HCT116 (cell line): ENCODE data around the gene OR7A10. TPM values are rescaled to one million over a fixed set of nuclear protein-coding genes. Genes with fewer than 3 reads are reported as not detected.

Source experiments
- ATAC-seq: fragments of 200-7000 bp; cut with Tn5 transposase; 2 replicates; pipeline ENCODE4 v1.9.1; 2020; ENCODE audit warnings: mild to moderate bottlenecking, moderate library complexity
- BruUV-seq: library from RNA; stranded (reverse); fragments of 400-500 nt; replicated peaks from 2 replicates; lab custom pipeline; 2021; lab: Mats Ljungman, UMichigan
- CTCF ChIA-PET: fragments of 300-600 bp; sonication (Branson Sonifier 250); formaldehyde crosslinking; loops from one replicate; lab custom pipeline; 2021; ENCODE audit warnings: antibody characterized with exemption; lab: Charles Lee
- POLR2A ChIA-PET: fragments of 300-600, 350-600 bp; sonication (Branson Sonifier 250); formaldehyde crosslinking; loops from one replicate; lab custom pipeline; 2021; ENCODE audit warnings: antibody characterized with exemption; lab: Charles Lee
- RAD21 ChIA-PET, 2 experiments: fragments of 300-600 bp; sonication (Branson Sonifier 250); formaldehyde crosslinking; loops; one replicate each; lab custom pipeline; 2023; ENCODE audit warnings: low total read pairs in 2 of 2; ENCODE audit not compliant: uncharacterized antibody in 2 of 2, unreplicated experiment in 2 of 2, low non-redundant PET in 1 of 2; lab: Charles Lee
- DNase-seq: peaks from one replicate; pipeline ENCODE4 v3.0.0-alpha.2; 2010; ENCODE audit warnings: low read depth, low spot score
- H2AFZ ChIP-seq: fragments of 200-600 bp; shearing (Covaris generic), sonication (generic); 2 replicates; pipeline ENCODE4 v1.6.1; 2017; ENCODE audit warnings: low read depth, mixed run types, mixed read lengths, antibody characterized with exemption, low read length; ENCODE audit not compliant: poor library complexity, severe bottlenecking
- H3K27ac ChIP-seq: 2 replicates; pipeline ENCODE4 v1.5.1; 2012; ENCODE audit warnings: low read depth, low read length
- H3K27me3 ChIP-seq: fragments of 200-600 bp; sonication (generic); 2 replicates; pipeline ENCODE4 v1.6.1; 2016; ENCODE audit warnings: mixed run types, low read length, mixed read lengths; ENCODE audit not compliant: insufficient read depth
- H3K36me3 ChIP-seq, 2 experiments: fragments of 200-500 bp in 1 of 2; fragments of 200-600 bp in 1 of 2; sonication (Bioruptor generic) in 1 of 2; sonication (generic) in 1 of 2; 2 replicates each; pipeline versions ENCODE4 v1.5.1 to v1.6.1; 2014 to 2016; ENCODE audit warnings: low read length in 2 of 2, inconsistent platforms in 1 of 2, mixed read lengths in 1 of 2, mixed run types in 1 of 2; ENCODE audit not compliant: insufficient read depth in 2 of 2, control insufficient read depth in 1 of 2
- H3K4me1 ChIP-seq, 2 experiments: fragments of 200-600 bp in 1 of 2; sonication (generic) in 1 of 2; 2 replicates each; pipeline versions ENCODE4 v1.5.1 to v1.6.1; 2012 to 2017; ENCODE audit warnings: low read length in 2 of 2, inconsistent platforms in 1 of 2, mild to moderate bottlenecking in 1 of 2, mixed read lengths in 1 of 2, mixed run types in 1 of 2, moderate library complexity in 1 of 2; ENCODE audit not compliant: insufficient read depth in 2 of 2, control insufficient read depth in 1 of 2
- H3K4me2 ChIP-seq: fragments of 200-600 bp; sonication (generic); 2 replicates; pipeline ENCODE4 v1.6.1; 2017; ENCODE audit warnings: mixed run types, low read length, mixed read lengths
- H3K4me3 ChIP-seq, 2 experiments: fragments of 200-600 bp in 1 of 2; sonication (generic) in 1 of 2; replicated peaks in 1 of 2; 2 replicates each; pipeline ENCODE4 v1.5.1; 2011 to 2016; ENCODE audit warnings: low read length in 2 of 2, control low read depth in 1 of 2, low read depth in 1 of 2, mild to moderate bottlenecking in 1 of 2, mixed read lengths in 1 of 2, mixed run types in 1 of 2
- H3K79me2 ChIP-seq: fragments of 200-600 bp; sonication (generic); 2 replicates; pipeline ENCODE4 v1.6.1; 2017; ENCODE audit warnings: mild to moderate bottlenecking, mixed run types, low read length, moderate library complexity, mixed read lengths; ENCODE audit not compliant: insufficient read depth
- H3K9ac ChIP-seq: fragments of 200-600 bp; sonication (generic); 2 replicates; pipeline ENCODE4 v1.6.1; 2016; ENCODE audit warnings: low read length, mixed read lengths
- H3K9me2 ChIP-seq: fragments of 200-600 bp; sonication (generic), shearing (Covaris generic); 2 replicates; pipeline ENCODE4 v1.6.1; 2017; ENCODE audit warnings: mixed run types, mild to moderate bottlenecking, moderate library complexity; ENCODE audit not compliant: insufficient read depth
- H3K9me3 ChIP-seq, 2 experiments: fragments of 200-500 bp in 1 of 2; fragments of 200-600 bp in 1 of 2; sonication (Bioruptor generic) in 1 of 2; sonication (generic) in 1 of 2; 2 replicates each; pipeline ENCODE4 v1.6.1; 2014 to 2017; ENCODE audit warnings: low read length in 2 of 2, mixed read lengths in 2 of 2, inconsistent platforms in 1 of 2, low read depth in 1 of 2, mild to moderate bottlenecking in 1 of 2, mixed run types in 1 of 2, moderate library complexity in 1 of 2; ENCODE audit not compliant: control insufficient read depth in 1 of 2, insufficient read depth in 1 of 2
- H4K20me1 ChIP-seq: fragments of 200-600 bp; sonication (generic), shearing (Covaris generic); 2 replicates; pipeline ENCODE4 v1.6.1; 2017; ENCODE audit warnings: mixed run types, mild to moderate bottlenecking, moderate library complexity; ENCODE audit not compliant: insufficient read depth
- SIN3A ChIP-seq: IDR thresholded peaks from 2 replicates; pipeline ENCODE4 v1.6.1; 2012; ENCODE audit warnings: low read depth
- SP1 ChIP-seq: IDR thresholded peaks from 2 replicates; pipeline ENCODE4 v1.6.1; 2012; ENCODE audit warnings: low read depth
- intact Hi-C: fragments of 100-400 bp; cut with micrococcal nuclease; formaldehyde crosslinking; loops from 2 replicates; pipeline ENCODE4 v1.10.0; 2022
- total RNA-seq: library from RNA; stranded (reverse); gene quantifications from one replicate; pipeline ENCODE4 v1.2.1, GENCODE V29; 2021; ENCODE audit not compliant: unreplicated experiment
- TF ChIP-seq, protein P1 (sequence below): IDR thresholded peaks from 2 replicates; pipeline ENCODE4 v1.6.1; 2012
- TF ChIP-seq, protein P2 (sequence below): IDR thresholded peaks from 2 replicates; pipeline ENCODE4 v1.6.1; 2011; ENCODE audit warnings: mild to moderate bottlenecking, low read length, moderate library complexity; ENCODE audit not compliant: insufficient replicate concordance; ENCODE audit errors: extremely low read depth

Gene OR7A10
- total RNA-seq, 1 experiment from 2014 or later, result not detected

DNA sequence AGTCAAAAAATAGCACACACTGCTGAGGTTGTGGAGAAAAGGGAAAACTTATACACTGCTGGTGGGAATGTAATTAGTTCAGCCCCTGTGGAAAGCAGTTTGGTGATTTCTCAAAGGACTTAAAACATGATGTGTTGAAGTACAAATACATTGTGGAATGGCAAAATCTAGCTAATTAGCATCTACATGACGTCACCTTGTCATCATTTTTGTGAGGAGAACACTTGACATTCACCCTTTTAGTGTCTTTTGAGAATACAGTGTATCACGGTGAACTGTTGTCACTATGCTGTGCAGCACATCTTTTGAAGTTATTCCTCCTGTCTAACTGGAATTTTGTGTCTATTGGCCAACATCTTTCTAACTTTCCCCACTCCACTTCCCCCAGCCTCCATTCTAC, 5.6 kb downstream of the OR7A10 start:
- Histone ChIP-seq H3K36me3 (no peaks in the 10 kb centered on the region), H3K4me1 (no peaks in the 10 kb centered on the region), H3K4me3 (no peak overlapping the region), H3K9ac (no peak overlapping the region), H3K27me3 (peaks cover 36% of the 10 kb centered on the region), H4K20me1 (no peaks in the 10 kb centered on the region), H2AFZ (no peak overlapping the region), H3K27ac (no peak overlapping the region), H3K9me2 (no peaks in the 10 kb centered on the region), H3K9me3 (no peaks in the 10 kb centered on the region), H3K4me2 (no peak overlapping the region), H3K79me2 (no peaks in the 10 kb centered on the region)
- DNase-seq (no peak), ATAC-seq (no peak)
- RAD21 ChIA-PET, result no interaction called here
- intact Hi-C loops, result no loop called here
- TF ChIP-seq, protein P1, sequence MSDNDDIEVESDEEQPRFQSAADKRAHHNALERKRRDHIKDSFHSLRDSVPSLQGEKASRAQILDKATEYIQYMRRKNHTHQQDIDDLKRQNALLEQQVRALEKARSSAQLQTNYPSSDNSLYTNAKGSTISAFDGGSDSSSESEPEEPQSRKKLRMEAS, result no peak
- TF ChIP-seq SP1, result no peak
- POLR2A ChIA-PET, result no interaction called here
- BruUV-seq, result no TSS peak
- CTCF ChIA-PET, result no interaction called here

DNA sequence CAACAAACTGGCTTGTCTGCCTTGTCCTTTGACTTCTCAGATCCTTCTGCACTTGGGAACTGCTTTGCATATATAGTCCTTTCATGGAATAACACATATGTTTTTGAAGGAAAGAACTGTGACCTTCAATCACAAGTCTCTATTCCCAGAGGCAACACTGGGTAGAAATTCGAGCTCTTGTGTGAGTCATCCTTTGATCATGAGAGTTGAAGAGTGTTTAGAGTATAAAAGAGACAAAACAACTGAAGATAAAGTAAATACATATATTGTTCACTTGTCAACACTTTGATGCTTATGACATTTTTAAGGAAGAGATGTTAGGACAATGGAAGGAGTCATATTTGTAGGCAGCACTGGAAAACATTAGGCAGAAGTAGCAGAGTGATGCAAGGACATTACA, 8.5 kb downstream of the OR7A10 start:
- no peaks in the 10 kb centered on the region for H4K20me1 ChIP-seq
- H2AFZ ChIP-seq, result no peak overlapping the region
- H3K4me2 ChIP-seq, result no peak overlapping the region
- no peak overlapping the region for H3K4me3 ChIP-seq
- H3K9ac ChIP-seq, result no peak overlapping the region
- RAD21 ChIA-PET, result no interaction called here
- TF ChIP-seq SIN3A, result no peak
- TF ChIP-seq SP1, result no peak
- TF ChIP-seq, protein P2, sequence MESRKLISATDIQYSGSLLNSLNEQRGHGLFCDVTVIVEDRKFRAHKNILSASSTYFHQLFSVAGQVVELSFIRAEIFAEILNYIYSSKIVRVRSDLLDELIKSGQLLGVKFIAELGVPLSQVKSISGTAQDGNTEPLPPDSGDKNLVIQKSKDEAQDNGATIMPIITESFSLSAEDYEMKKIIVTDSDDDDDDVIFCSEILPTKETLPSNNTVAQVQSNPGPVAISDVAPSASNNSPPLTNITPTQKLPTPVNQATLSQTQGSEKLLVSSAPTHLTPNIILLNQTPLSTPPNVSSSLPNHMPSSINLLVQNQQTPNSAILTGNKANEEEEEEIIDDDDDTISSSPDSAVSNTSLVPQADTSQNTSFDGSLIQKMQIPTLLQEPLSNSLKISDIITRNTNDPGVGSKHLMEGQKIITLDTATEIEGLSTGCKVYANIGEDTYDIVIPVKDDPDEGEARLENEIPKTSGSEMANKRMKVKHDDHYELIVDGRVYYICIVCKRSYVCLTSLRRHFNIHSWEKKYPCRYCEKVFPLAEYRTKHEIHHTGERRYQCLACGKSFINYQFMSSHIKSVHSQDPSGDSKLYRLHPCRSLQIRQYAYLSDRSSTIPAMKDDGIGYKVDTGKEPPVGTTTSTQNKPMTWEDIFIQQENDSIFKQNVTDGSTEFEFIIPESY, result no peak
- H3K79me2 ChIP-seq, result no peaks in the 10 kb centered on the region
- no peaks in the 10 kb centered on the region for H3K9me3 ChIP-seq
- H3K27ac ChIP-seq, result no peak overlapping the region
- POLR2A ChIA-PET, result interaction anchor here (0.5 kb wide), 1 partner anchor 44 kb away, joined by 3 read pairs; no protein-coding TSS in a partner anchor
- H3K4me1 ChIP-seq, result no peaks in the 10 kb centered on the region
- H3K9me2 ChIP-seq, result no peaks in the 10 kb centered on the region
- ATAC-seq, result no peak
- BruUV-seq, result no TSS peak
- DNase-seq, result no peak
- intact Hi-C loops, result no loop called here
- CTCF ChIA-PET, result no interaction called here
- no peaks in the 10 kb centered on the region for H3K36me3 ChIP-seq
- H3K27me3 ChIP-seq, result peaks cover 25% of the 10 kb centered on the region
